MM.1S (cell line): ENCODE data around the gene DEPDC1B.

Experiments
- CTCF ChIP-seq: fragments of 300-600 bp; sonication (generic); IDR thresholded peaks from 2 replicates; pipeline ENCODE4 v1.5.1; 2016; ENCODE audit warnings: antibody characterized with exemption, low read length, mixed read lengths
- EZH2 ChIP-seq: fragments of 300-600 bp; sonication (generic); optimal IDR thresholded peaks from 2 replicates; pipeline ENCODE3; 2017; ENCODE audit warnings: low read depth, mild to moderate bottlenecking, antibody characterized with exemption, low read length, mixed read lengths
- EZH2phosphoT487 ChIP-seq: fragments of 300-600 bp; sonication (generic); IDR thresholded peaks from 2 replicates; pipeline ENCODE4 v1.6.1; 2018; ENCODE audit warnings: antibody characterized with exemption, low read length

DNA sequence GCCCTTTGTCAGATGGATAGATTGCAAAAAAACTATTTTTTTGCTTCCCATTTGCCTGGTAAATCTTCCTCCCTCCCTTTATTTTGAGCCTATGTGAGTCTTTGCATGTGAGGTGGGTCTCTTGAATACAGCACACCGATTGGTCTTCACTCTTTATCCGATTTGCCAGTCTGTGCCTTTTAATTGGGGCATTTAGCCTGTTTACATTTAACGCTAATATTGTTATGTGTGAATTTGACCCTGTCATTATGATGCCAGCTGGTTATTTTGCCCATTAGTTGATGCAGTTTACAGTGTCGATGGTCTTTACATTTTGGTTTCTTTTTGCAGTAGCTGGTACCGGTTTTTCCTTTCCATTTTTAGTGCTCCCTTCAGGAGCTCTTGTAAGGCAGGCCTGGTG, 13.0 kb upstream of the DEPDC1B start:
- TF ChIP-seq EZH2phosphoT487 (no peak), CTCF (no peak), EZH2 (no peak)
